Panc1 (cell line): Measurements from ENCODE around the gene UBE2J1. TPM values are rescaled to one million over a fixed set of nuclear protein-coding genes. Genes with fewer than 3 reads are reported as not detected.
"Not testable (repeated sequence)": the region's sequence is repeated elsewhere in the genome, so short reads cannot be mapped to it uniquely, and the experiment has no call there.

ENCODE experiments used
- ATAC-seq: fragments of 200-7000 bp; cut with Tn5 transposase; 2 replicates; pipeline ENCODE4 v1.9.1; 2020; ENCODE audit warnings: mild to moderate bottlenecking, moderate library complexity
- BruUV-seq: library from RNA; stranded (reverse); fragments of 400-500 nt; replicated peaks from 2 replicates; lab custom pipeline; 2021; lab: Mats Ljungman, UMichigan
- CTCF ChIA-PET: fragments of 300-600 bp; sonication (Branson Sonifier 250); formaldehyde crosslinking; loops from one replicate; lab custom pipeline; 2022; ENCODE audit warnings: antibody characterized with exemption; lab: Charles Lee
- POLR2A ChIA-PET: fragments of 300-600 bp; sonication (Branson Sonifier 250); formaldehyde crosslinking; loops from one replicate; lab custom pipeline; 2022; ENCODE audit warnings: antibody characterized with exemption; lab: Charles Lee
- DNase-seq: peaks from one replicate; pipeline ENCODE4 v3.0.0-alpha.2; 2010; ENCODE audit warnings: low read depth, low spot score
- H3K27ac ChIP-seq: 2 replicates; pipeline ENCODE4 v1.5.1; 2011; ENCODE audit warnings: mild to moderate bottlenecking, low read length, inconsistent platforms
- H3K27me3 ChIP-seq: fragments of 200-500 bp; sonication (Bioruptor generic); 2 replicates; pipeline ENCODE4 v1.6.0; 2014; ENCODE audit warnings: low read length, inconsistent platforms; ENCODE audit not compliant: control insufficient read depth, insufficient read depth
- H3K36me3 ChIP-seq: fragments of 200-500 bp; sonication (Bioruptor generic); 2 replicates; pipeline ENCODE4 v1.5.1; 2014; ENCODE audit warnings: inconsistent platforms, mild to moderate bottlenecking, low read length, moderate library complexity; ENCODE audit not compliant: control insufficient read depth, insufficient read depth
- H3K4me1 ChIP-seq: 2 replicates; pipeline ENCODE4 v1.5.1; 2011; ENCODE audit warnings: inconsistent platforms, mild to moderate bottlenecking, low read length, moderate library complexity; ENCODE audit not compliant: control insufficient read depth, insufficient read depth
- H3K4me3 ChIP-seq, 2 experiments: 2 replicates each; pipeline ENCODE4 v1.5.1; 2011 to 2012; ENCODE audit warnings: low read depth in 2 of 2, low read length in 2 of 2, mild to moderate bottlenecking in 2 of 2, inconsistent platforms in 1 of 2, moderate library complexity in 1 of 2
- H3K9me3 ChIP-seq: fragments of 200-500 bp; sonication (Bioruptor generic); 2 replicates; pipeline ENCODE4 v1.5.1; 2014; ENCODE audit warnings: low read depth, mild to moderate bottlenecking, inconsistent platforms, low read length, moderate library complexity; ENCODE audit not compliant: control insufficient read depth, insufficient read depth
- POLR2AphosphoS5 ChIP-seq: IDR thresholded peaks from 2 replicates; pipeline ENCODE4 v1.6.1; 2012; ENCODE audit warnings: mild to moderate bottlenecking, low read depth, low read length, moderate library complexity
- REST ChIP-seq, 2 experiments: IDR thresholded peaks; 2 replicates each; pipeline ENCODE4 v1.6.1; 2011 to 2012; ENCODE audit warnings: low read depth in 2 of 2, control low read depth in 1 of 2, low read length in 1 of 2, mild to moderate bottlenecking in 1 of 2, moderate library complexity in 1 of 2; ENCODE audit not compliant: insufficient read depth in 1 of 2
- SIN3A ChIP-seq: IDR thresholded peaks from 2 replicates; pipeline ENCODE4 v1.6.1; 2012; ENCODE audit warnings: low read depth, mild to moderate bottlenecking, low read length, moderate library complexity, borderline replicate concordance; ENCODE audit not compliant: insufficient read depth
- TCF7L2 ChIP-seq: IDR thresholded peaks from 2 replicates; pipeline ENCODE4 v1.6.1; 2011; ENCODE audit warnings: mild to moderate bottlenecking, low read depth, low read length, inconsistent platforms
- in situ Hi-C: cut with HindIII; loops from 2 replicates; pipeline ENCODE4 v1.10.0; 2016; ENCODE audit warnings: low sequenced_read_pairs, low pct_unique_long_range_greater_than_20kb
- intact Hi-C: fragments of 100-400 bp; cut with micrococcal nuclease; formaldehyde crosslinking; loops from one replicate; pipeline ENCODE4 v1.10.0; 2022; ENCODE audit not compliant: unreplicated experiment
- total RNA-seq: library from RNA; stranded (reverse); gene quantifications from one replicate; pipeline ENCODE4 v1.2.1, GENCODE V29; 2021; ENCODE audit not compliant: unreplicated experiment
- TF ChIP-seq, protein P1 (sequence below): fragments of 450-650 bp; IDR thresholded peaks from 2 replicates; pipeline ENCODE4 v1.5.1; 2017; ENCODE audit warnings: mild to moderate bottlenecking

UBE2J1 gene
- total RNA-seq, 1 experiment from 2014 or later = 30.5 TPM

DNA sequence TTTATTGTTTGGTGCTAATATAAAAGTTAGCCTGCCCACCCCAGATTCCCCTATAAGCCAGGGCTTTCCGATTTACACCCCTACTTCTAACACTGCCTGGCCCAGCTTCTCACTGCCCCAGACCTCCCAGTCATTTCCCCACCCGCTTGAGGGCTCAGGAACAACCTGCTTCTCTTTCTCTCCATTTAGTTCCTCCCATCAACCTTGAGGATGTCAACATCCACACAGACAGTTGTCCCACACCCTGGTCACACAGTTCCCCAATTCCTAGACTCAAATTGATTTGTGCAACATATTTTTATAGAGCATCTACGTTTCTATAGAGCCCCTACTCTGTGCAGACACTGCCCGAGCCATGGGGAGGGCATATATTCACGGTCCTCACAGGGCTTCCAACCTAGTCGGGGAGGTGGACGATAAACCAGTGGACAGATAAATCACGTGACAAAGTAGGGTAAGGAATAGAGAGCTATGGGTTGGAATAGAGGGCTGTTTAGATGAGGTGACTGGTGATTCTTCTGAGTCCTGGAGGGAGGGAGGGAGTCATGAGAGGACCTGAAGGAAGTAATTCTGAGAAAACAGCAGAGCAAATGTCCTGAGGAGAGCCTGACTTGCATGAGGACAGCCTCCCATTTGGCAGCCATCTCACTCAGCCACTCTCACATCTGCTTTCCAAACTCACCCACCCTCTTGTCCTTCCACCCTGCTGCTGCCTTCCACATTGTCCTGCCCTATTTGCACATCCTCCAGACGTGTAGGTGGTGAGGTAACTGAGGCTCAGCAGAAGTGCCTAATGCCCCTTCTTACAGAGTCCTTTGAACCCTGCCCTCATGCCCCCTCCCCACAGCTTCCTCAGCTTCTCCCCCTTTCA is 43.8 kb downstream of the UBE2J1 start:
- BruUV-seq = no TSS peak
- ChIA-PET CTCF (interaction anchor here (0.5 kb wide), 1 partner anchor 65 kb away, joined by 4 read pairs; no protein-coding TSS in a partner anchor), POLR2A (no interaction called here)
- Histone ChIP-seq H3K36me3 (no peaks in the 10 kb centered on the region), H3K4me3 (no peak overlapping the region), H3K4me1 (no peaks in the 10 kb centered on the region; the same call in none of the 2 replicates), H3K27ac (no peak overlapping the region), H3K9me3 (no peaks in the 10 kb centered on the region), H3K27me3 (no peaks in the 10 kb centered on the region)
- intact Hi-C loops (no loop called here), in situ Hi-C loops (no loop called here)
- DNase-seq (no peak), ATAC-seq (no peak)
- TF ChIP-seq POLR2AphosphoS5 (no peak), TCF7L2 (no peak), SIN3A (no peak)
- TF ChIP-seq, protein P1, sequence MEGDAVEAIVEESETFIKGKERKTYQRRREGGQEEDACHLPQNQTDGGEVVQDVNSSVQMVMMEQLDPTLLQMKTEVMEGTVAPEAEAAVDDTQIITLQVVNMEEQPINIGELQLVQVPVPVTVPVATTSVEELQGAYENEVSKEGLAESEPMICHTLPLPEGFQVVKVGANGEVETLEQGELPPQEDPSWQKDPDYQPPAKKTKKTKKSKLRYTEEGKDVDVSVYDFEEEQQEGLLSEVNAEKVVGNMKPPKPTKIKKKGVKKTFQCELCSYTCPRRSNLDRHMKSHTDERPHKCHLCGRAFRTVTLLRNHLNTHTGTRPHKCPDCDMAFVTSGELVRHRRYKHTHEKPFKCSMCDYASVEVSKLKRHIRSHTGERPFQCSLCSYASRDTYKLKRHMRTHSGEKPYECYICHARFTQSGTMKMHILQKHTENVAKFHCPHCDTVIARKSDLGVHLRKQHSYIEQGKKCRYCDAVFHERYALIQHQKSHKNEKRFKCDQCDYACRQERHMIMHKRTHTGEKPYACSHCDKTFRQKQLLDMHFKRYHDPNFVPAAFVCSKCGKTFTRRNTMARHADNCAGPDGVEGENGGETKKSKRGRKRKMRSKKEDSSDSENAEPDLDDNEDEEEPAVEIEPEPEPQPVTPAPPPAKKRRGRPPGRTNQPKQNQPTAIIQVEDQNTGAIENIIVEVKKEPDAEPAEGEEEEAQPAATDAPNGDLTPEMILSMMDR = no peak

- H3K36me3 ChIP-seq, H3K4me3 ChIP-seq, H3K27ac ChIP-seq, H3K27me3 ChIP-seq, CTCF ChIA-PET, H3K9me3 ChIP-seq, H3K4me1 ChIP-seq, DNase-seq, in situ Hi-C loops, BruUV-seq, ATAC-seq, POLR2A ChIA-PET, intact Hi-C loops: not testable (repeated sequence)
These were observed 48.0 kb downstream of the UBE2J1 start for GRCh38 chr6:89304517-89304916.

DNA sequence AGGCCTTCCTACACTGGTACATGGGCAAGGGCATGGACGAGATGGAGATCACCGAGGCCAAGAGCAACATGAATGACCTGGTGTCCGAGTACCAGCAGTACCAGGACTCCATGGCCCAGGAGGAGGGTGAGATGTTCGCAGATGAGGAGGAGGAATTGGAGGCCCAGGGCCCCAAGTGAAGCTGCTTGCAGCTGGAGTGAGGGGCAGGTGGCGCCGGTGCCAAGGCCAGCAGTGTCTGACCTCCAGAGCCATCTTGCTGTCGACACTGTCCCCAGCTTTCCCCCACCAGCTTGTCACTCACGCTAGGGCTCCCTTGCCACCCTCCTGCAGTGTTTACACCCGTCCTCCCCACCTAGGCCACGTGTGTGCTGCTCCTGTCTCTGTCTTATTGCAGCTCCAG is 49.6 kb downstream of the UBE2J1 start:
- Histone ChIP-seq H3K4me1 (peaks cover 14% of the 10 kb centered on the region), H3K27me3 (no peaks in the 10 kb centered on the region), H3K36me3 (no peaks in the 10 kb centered on the region), H3K27ac (no peak overlapping the region), H3K9me3 (no peaks in the 10 kb centered on the region), H3K4me3 (no peak overlapping the region)
- no peak for ATAC-seq
- CTCF ChIA-PET = no interaction called here
- no TSS peak for BruUV-seq
- in situ Hi-C loops = no loop called here
- intact Hi-C loops = no loop called here
- no peak for DNase-seq
- POLR2A ChIA-PET = interaction anchor here (0.7 kb wide), 1 partner anchor 151 kb away, joined by 3 read pairs; no protein-coding TSS in a partner anchor
- TF ChIP-seq, protein P1 = no peak
- TF ChIP-seq TCF7L2 (no peak), POLR2AphosphoS5 (no peak), REST (IDR thresholded peaks at IDR 0.05; ENCODE audit: insufficient read depth in 1 of 2, low read depth in 2 of 2, low read length in 1 of 2) (no peak), SIN3A (no peak)
